ENCODE results near the gene BIRC7.

BIRC7 gene

GRCh38 chr20:63253438-63254231 lies 17.9 kb downstream of the BIRC7 start:
- no peaks in the 10 kb centered on the region for H3K9me3 ChIP-seq (ENCODE audit: control insufficient read depth in 1 of 2, low read length in 2 of 2)
- H3K27me3 ChIP-seq (ENCODE audit: low read depth, low read length): peaks cover 8% of the 10 kb centered on the region
- H3K4me1 ChIP-seq (ENCODE audit: control insufficient read depth in 1 of 2, insufficient read depth in 2 of 2, low read length in 2 of 2): peaks cover 0 to 14% of the 10 kb centered on the region in 2 donors
- peak overlapping the region in 1 of 2 donors; percentile 42 for H3K4me3 ChIP-seq (ENCODE audit: low read depth in 1 of 2, low read length in 2 of 2)
- no peak overlapping the region for H3K27ac ChIP-seq (ENCODE audit: low read length)
- no peaks in the 10 kb centered on the region for H3K36me3 ChIP-seq (ENCODE audit: control insufficient read depth in 1 of 2, insufficient read depth in 2 of 2, low read length in 2 of 2)

GRCh38 chr20:63254232-63254605 lies 18.5 kb downstream of the BIRC7 start, which contains the start of gene NKAIN4:
TSS of gene NKAIN4 (minus strand) at chr20:63254463. CDS start at chr20:63254450, 13 bp downstream.
- Histone ChIP-seq H3K4me1 (ENCODE audit: control insufficient read depth in 1 of 2, insufficient read depth in 2 of 2, low read length in 2 of 2) (peaks cover 0 to 14% of the 10 kb centered on the region in 2 donors), H3K36me3 (ENCODE audit: control insufficient read depth in 1 of 2, insufficient read depth in 2 of 2, low read length in 2 of 2) (no peaks in the 10 kb centered on the region), H3K4me3 (ENCODE audit: low read depth in 1 of 2, low read length in 2 of 2) (peak within 1 kb of the TSS in 1 of 2 donors; percentile 42), H3K27ac (ENCODE audit: low read length) (no peak within 1 kb of the TSS), H3K27me3 (ENCODE audit: low read depth, low read length) (peaks cover 8% of the 10 kb centered on the region), H3K9me3 (ENCODE audit: control insufficient read depth in 1 of 2, low read length in 2 of 2) (no peaks in the 10 kb centered on the region)

DNA sequence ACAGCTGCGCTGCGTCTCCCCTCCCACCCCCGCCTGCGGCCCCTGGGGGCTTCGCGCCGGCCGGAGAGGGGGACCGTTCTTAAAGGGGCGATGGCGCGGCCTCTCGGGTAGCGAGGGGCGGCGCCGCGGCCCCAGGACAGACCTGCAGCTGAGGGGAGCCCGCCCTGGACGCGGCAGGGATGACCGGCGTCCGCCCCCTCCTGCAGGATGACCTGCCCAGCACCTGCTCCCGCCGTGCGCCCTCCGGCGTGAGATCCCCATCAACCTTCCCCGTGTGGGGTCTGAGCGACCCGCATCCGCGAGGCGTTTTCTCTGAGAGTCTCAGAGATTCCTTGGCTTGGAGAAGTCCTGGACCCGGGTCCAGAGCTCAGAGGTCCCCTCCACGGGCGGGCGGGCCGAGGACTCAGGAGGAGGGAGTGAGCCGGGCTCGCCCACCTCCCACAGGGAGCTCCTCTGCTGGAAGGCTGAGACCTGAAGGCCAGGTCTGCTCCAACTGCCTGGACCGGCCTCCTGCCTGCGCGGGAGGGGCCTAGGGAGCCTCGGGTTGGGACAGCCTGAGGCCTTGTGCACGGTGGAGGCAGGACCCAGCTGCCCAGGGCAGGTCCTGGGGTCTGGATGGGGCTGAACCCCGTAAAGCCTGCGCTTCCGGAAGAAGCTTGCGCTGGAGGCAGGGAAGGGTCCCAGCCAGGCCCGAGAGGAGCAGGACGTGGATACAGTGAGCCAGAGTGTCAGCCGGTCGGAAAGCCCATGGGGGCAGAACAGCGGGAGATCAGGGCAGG lies 19.1 kb downstream of the BIRC7 start:
- no peaks in the 10 kb centered on the region for H3K9me3 ChIP-seq (ENCODE audit: control insufficient read depth in 1 of 2, low read length in 2 of 2)
- H3K27me3 ChIP-seq (ENCODE audit: low read depth, low read length): peaks cover 8% of the 10 kb centered on the region
- no peaks in the 10 kb centered on the region for H3K36me3 ChIP-seq (ENCODE audit: control insufficient read depth in 1 of 2, insufficient read depth in 2 of 2, low read length in 2 of 2)
- H3K4me1 ChIP-seq (ENCODE audit: control insufficient read depth in 1 of 2, insufficient read depth in 2 of 2, low read length in 2 of 2): peaks cover 0 to 14% of the 10 kb centered on the region in 2 donors
- H3K4me3 ChIP-seq (ENCODE audit: low read depth in 1 of 2, low read length in 2 of 2): no peak overlapping the region
- no peak overlapping the region for H3K27ac ChIP-seq (ENCODE audit: low read length)

GRCh38 chr20:63255931-63256704 lies 20.4 kb downstream of the BIRC7 start:
- H3K27me3 ChIP-seq (ENCODE audit: low read depth, low read length): peaks cover 8% of the 10 kb centered on the region
- no peak overlapping the region for H3K4me3 ChIP-seq (ENCODE audit: low read depth in 1 of 2, low read length in 2 of 2)
- H3K4me1 ChIP-seq (ENCODE audit: control insufficient read depth in 1 of 2, insufficient read depth in 2 of 2, low read length in 2 of 2): peaks cover 0 to 14% of the 10 kb centered on the region in 2 donors
- no peak overlapping the region for H3K27ac ChIP-seq (ENCODE audit: low read length)
- no peaks in the 10 kb centered on the region for H3K36me3 ChIP-seq (ENCODE audit: control insufficient read depth in 1 of 2, insufficient read depth in 2 of 2, low read length in 2 of 2)
- no peaks in the 10 kb centered on the region for H3K9me3 ChIP-seq (ENCODE audit: control insufficient read depth in 1 of 2, low read length in 2 of 2)

GRCh38 chr20:63256954-63257353 lies 21.2 kb downstream of the BIRC7 start:
- no peak overlapping the region for H3K4me3 ChIP-seq (ENCODE audit: low read depth in 1 of 2, low read length in 2 of 2)
- peaks cover 8% of the 10 kb centered on the region for H3K27me3 ChIP-seq (ENCODE audit: low read depth, low read length)
- H3K36me3 ChIP-seq (ENCODE audit: control insufficient read depth in 1 of 2, insufficient read depth in 2 of 2, low read length in 2 of 2): no peaks in the 10 kb centered on the region
- H3K4me1 ChIP-seq (ENCODE audit: control insufficient read depth in 1 of 2, insufficient read depth in 2 of 2, low read length in 2 of 2): peaks cover 0 to 14% of the 10 kb centered on the region in 2 donors
- H3K9me3 ChIP-seq (ENCODE audit: control insufficient read depth in 1 of 2, low read length in 2 of 2): no peaks in the 10 kb centered on the region
- H3K27ac ChIP-seq (ENCODE audit: low read length): no peak overlapping the region

DNA sequence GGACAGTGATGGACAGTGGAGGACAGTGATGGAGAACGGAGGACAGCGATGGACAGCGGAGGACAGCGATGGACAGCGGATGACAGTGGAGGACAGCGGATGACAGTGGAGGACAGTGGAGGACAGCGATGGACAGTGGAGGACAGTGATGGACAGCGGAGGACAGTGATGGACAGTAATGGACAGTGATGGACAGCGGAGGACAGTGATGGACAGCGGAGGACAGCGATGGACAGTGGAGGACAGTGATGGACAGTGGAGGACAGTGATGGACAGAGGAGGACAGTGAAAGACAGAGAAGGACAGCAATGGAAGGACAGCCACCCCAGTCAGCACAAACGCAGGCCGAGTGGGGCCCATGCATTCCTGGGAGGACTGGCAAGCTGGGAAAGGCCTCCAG lies 21.9 kb downstream of the BIRC7 start:
- Histone ChIP-seq H3K36me3 (ENCODE audit: control insufficient read depth in 1 of 2, insufficient read depth in 2 of 2, low read length in 2 of 2) (no peaks in the 10 kb centered on the region), H3K4me1 (ENCODE audit: control insufficient read depth in 1 of 2, insufficient read depth in 2 of 2, low read length in 2 of 2) (peaks cover 0 to 14% of the 10 kb centered on the region in 2 donors), H3K27ac (ENCODE audit: low read length) (no peak overlapping the region), H3K27me3 (ENCODE audit: low read depth, low read length) (peaks cover 8% of the 10 kb centered on the region), H3K4me3 (ENCODE audit: low read depth in 1 of 2, low read length in 2 of 2) (no peak overlapping the region), H3K9me3 (ENCODE audit: control insufficient read depth in 1 of 2, low read length in 2 of 2) (no peaks in the 10 kb centered on the region)

- Histone ChIP-seq H3K36me3 (ENCODE audit: control insufficient read depth in 1 of 2, insufficient read depth in 2 of 2, low read length in 2 of 2) (no peaks in the 10 kb centered on the region), H3K4me3 (ENCODE audit: low read depth in 1 of 2, low read length in 2 of 2) (no peak overlapping the region), H3K4me1 (ENCODE audit: control insufficient read depth in 1 of 2, insufficient read depth in 2 of 2, low read length in 2 of 2) (peaks cover 0 to 7% of the 10 kb centered on the region in 2 donors), H3K27me3 (ENCODE audit: low read depth, low read length) (peaks cover 8% of the 10 kb centered on the region), H3K9me3 (ENCODE audit: control insufficient read depth in 1 of 2, low read length in 2 of 2) (no peaks in the 10 kb centered on the region), H3K27ac (ENCODE audit: low read length) (no peak overlapping the region)
These were observed 23.1 kb downstream of the BIRC7 start for GRCh38 chr20:63258781-63259180.

- Histone ChIP-seq H3K9me3 (ENCODE audit: control insufficient read depth in 1 of 2, low read length in 2 of 2) (no peaks in the 10 kb centered on the region), H3K27ac (ENCODE audit: low read length) (no peak overlapping the region), H3K4me1 (ENCODE audit: control insufficient read depth in 1 of 2, insufficient read depth in 2 of 2, low read length in 2 of 2) (no peaks in the 10 kb centered on the region), H3K27me3 (ENCODE audit: low read depth, low read length) (peaks cover 10% of the 10 kb centered on the region), H3K4me3 (ENCODE audit: low read depth in 1 of 2, low read length in 2 of 2) (no peak overlapping the region), H3K36me3 (ENCODE audit: control insufficient read depth in 1 of 2, insufficient read depth in 2 of 2, low read length in 2 of 2) (no peaks in the 10 kb centered on the region)
These were observed 24.2 kb downstream of the BIRC7 start for GRCh38 chr20:63259734-63260460.

GRCh38 chr20:63260521-63260920 lies 24.8 kb downstream of the BIRC7 start:
- no peaks in the 10 kb centered on the region for H3K9me3 ChIP-seq (ENCODE audit: control insufficient read depth in 1 of 2, low read length in 2 of 2)
- no peak overlapping the region for H3K4me3 ChIP-seq (ENCODE audit: low read depth in 1 of 2, low read length in 2 of 2)
- peaks cover 5% of the 10 kb centered on the region for H3K27me3 ChIP-seq (ENCODE audit: low read depth, low read length)
- H3K36me3 ChIP-seq (ENCODE audit: control insufficient read depth in 1 of 2, insufficient read depth in 2 of 2, low read length in 2 of 2): no peaks in the 10 kb centered on the region
- no peaks in the 10 kb centered on the region for H3K4me1 ChIP-seq (ENCODE audit: control insufficient read depth in 1 of 2, insufficient read depth in 2 of 2, low read length in 2 of 2)
- no peak overlapping the region for H3K27ac ChIP-seq (ENCODE audit: low read length)

DNA sequence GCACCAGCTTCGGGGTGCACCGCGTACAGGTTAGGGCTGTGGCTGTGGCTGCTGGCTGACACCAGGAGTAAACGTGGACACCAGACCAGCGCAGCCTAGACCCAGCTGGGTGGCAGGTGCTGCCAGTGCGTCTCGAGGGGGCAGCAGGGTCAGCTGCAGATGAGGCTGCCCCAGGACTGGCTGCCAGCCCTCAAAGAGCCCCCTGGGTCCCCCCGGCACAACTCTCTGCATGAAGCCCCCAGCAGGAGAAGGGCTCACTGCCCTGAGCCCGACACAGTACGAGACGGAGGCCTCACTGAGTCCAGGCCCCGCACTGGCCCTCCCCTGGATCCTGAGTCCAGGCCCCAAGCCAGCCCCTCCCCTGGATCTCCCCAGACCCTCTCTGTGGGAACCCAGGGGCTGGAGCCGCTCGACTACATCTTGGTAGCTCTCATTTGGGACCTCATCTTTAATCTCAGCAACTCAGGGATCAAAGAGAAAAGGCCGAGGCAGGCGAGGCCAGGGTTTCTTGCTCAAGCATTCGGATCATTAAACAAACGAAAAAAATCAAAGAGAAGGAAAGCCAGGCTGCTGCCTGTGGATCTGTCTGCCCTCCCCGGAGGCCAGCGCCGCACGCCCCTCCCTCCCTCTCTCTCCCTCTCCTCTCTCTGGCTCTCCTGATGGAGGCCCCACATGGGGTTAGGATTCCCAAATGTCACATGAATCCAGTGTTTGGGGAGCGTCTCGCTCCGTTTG lies 25.5 kb downstream of the BIRC7 start:
- no peaks in the 10 kb centered on the region for H3K4me1 ChIP-seq (ENCODE audit: control insufficient read depth in 1 of 2, insufficient read depth in 2 of 2, low read length in 2 of 2)
- no peak overlapping the region for H3K4me3 ChIP-seq (ENCODE audit: low read depth in 1 of 2, low read length in 2 of 2)
- H3K27me3 ChIP-seq (ENCODE audit: low read depth, low read length): peaks cover 5% of the 10 kb centered on the region
- no peak overlapping the region for H3K27ac ChIP-seq (ENCODE audit: low read length)
- H3K9me3 ChIP-seq (ENCODE audit: control insufficient read depth in 1 of 2, low read length in 2 of 2): no peaks in the 10 kb centered on the region
- H3K36me3 ChIP-seq (ENCODE audit: control insufficient read depth in 1 of 2, insufficient read depth in 2 of 2, low read length in 2 of 2): no peaks in the 10 kb centered on the region
